HG03103 (cell line): ENCODE results near the gene ELFN1.

Experiments used
- ATAC-seq: cut with Tn5 transposase; IDR thresholded peaks from one replicate; pipeline ENCODE4 v1.9.1; 2021; ENCODE audit warnings: low read depth; ENCODE audit not compliant: unreplicated experiment

The ELFN1 gene

GRCh38 chr7:1669954-1670893 is at the start of gene ELFN1:
Gene ELFN1 (plus strand): TSS chr7:1670277. CDS start chr7:1744597, 74,320 bp downstream.
- ATAC-seq = no peak

GRCh38 chr7:1620835-1621234 is 49.2 kb upstream of the ELFN1 start:
- no peak for ATAC-seq

DNA sequence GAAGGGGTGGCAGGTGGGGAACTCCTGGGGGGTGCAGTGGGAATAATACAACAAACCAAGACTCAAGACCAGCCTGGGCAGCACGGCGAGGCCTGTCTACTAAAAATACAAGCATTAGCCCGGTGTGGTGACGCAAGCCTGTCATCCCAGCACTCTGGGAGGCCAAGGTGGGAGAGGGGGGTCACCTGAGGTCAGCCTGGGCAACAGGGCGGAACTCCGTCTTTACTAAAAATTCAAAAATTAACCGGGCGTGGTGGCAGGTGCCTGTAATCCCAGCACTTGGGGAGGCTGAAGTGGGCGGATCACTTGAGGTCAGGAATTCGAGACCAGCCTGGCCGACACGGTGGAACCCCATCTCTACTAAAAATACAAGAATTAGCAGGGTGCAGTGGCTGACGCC is 48.4 kb upstream of the ELFN1 start:
- ATAC-seq = no peak

DNA sequence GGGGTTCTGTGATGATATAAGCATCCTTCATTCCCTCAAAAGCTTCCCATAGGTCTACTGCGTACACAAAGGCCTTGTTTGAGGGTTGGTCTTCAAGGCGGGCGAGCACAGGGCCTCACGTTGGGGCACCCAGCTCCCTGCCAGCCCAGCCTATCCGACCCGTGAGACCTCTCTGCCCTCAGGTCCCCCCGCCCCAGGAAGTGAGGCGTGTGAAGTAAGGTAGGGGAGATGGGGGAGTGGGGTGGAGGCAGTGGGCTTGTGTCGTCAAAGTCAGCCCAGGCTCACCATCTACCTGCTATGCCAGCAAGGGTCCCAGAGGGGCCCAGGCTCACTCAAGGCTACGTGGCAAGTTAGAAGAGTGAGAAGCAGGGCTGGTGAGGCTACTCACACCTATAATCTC is 47.6 kb upstream of the ELFN1 start:
- no peak for ATAC-seq

DNA sequence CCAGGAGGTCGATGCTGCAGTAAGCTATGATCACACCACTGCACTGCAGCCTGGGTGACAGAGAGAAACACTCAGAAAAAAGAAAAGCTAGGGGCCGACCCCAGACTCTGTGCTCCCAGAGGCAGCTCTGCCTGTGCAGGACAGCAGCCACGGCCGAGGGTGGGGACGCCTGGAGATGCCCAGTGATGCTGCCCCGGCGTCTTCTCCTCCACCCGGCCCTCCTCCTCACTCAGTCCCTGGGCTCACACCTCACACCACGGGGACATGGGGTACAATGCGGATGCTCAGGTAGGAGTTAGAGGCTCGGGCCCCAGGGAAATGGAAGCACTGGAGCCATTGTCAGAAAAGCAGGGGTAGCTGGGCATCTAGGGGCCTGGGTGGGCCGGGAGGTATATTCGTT is 46.3 kb upstream of the ELFN1 start:
- no peak for ATAC-seq

DNA sequence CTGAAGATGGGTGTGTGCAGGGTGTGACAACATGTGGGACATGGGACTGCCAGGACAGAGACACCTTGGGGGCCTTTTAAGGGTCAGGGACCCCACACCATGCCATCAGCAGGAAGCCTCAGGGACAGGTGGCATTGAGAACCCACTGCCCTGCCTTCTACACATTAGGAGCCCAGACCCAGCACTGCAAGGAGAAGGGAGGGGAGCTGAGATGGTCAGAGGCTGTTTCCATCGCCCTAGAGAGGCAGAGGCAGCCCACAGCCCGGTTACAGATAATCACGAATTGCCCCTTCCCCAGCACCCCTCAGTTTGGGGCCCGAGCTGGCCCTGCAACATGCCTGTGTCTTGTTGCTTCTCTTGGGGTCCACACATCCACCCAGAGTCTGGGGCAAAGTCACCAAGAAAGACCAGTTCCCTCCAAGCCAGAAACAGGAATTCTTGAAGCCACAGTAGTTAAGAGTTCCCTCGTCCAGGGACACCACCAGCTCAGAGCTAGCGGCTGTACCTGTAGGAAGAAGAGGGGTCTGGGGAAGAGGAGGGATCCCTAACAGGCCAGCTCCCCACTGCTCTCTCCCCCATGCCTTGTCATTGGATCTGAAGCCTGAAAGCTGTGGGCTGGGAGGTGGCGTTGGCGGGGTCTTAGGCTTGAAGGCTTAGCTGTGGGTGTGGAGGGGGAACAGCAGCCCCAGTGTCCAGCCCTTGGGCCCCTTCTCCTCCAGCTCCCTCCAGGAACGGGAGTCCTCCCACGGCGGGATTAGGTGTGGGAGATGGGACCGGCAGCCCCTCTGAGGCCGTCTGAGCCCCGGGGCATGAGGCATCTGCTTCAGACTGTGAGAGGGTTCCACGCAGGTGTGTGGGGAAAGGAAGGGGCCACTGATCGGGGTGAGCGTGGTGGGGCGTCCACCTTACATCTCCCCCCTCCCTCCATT is 44.8 kb upstream of the ELFN1 start:
- ATAC-seq = no peak

GRCh38 chr7:1626769-1627168 is 43.3 kb upstream of the ELFN1 start:
- ATAC-seq = no peak

- ATAC-seq = no peak
These were observed 39.3 kb upstream of the ELFN1 start for GRCh38 chr7:1630700-1631336.

DNA sequence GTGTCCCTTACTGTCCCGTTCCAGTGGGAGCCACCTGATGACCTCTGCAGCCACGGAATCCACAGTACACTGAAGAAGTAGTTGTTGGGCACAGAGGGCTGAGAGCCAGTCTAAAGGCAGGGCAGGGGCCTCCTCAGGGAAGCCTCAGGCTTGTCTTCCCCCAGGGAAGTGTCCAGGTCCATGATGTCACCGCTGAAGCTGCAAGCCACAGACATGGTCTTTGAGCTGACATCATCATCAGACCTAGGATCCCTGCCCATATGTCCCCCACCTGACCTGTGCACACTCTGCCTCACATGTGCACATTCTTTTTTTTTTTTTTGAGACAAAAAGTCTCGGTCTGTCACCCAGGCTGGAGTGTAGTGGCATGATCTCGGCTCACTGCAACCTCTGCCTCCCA is 38.4 kb upstream of the ELFN1 start:
- ATAC-seq = no peak

DNA sequence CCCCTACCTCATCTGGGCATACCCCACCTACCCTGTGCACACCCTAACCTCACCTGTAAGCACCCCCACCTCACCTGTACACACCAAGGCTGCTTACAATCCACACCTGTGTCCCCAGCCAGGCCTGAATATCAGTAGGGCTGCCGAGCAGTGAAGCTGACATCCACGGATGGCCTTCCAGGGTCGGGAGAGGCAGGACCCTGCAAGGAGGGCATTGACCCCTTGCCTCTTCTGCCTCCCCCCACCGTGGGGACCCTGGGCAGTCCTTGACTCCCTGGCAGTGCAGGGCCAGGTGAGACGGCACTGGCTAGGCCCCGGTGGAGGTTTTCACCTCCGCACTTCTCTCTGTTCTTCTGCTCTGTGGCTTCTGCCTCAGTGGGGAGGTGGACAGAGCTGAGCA is 37.6 kb upstream of the ELFN1 start:
- no peak for ATAC-seq

DNA sequence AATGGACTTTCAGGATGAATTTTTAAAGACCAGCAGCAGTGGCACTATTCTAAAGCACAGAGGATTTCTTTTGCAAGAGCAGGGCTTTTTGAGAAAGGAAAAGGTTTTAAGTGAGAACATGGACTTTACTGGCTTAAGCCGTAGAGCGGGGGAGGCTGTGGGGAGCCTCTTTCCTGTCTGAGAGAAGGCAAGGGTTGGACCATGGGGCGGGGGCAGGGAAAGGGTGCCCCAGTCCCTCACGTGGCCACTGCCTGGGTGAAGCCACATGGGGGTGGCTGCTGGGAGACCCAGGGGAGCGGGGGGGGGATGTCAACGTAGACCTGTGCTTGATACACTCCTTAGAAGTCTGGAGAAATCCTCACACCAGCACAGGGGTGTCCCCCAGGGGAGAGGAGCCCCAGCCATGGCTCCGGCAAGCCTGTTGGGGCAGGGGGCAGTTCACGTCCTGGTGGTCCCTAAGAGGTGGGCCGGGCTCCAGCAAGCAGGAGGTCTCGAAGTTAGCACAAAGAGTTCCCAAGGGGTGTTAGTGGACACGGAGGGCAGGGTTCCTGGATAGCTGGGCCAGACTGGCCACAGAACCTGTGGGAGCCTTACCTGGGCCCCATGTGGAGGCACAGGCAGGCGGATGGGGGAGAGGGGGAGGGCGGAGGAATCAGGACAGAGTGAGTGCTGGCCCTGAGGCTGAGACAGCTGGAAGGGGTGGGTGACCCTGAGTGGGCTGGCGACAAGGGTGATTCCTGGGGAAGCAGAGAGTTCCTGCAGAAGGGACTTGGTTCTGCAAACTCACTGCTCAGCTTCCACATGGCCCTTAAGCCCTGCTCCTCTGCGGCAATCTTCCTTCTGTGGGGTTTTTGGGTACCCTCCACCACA is 36.9 kb upstream of the ELFN1 start:
- no peak for ATAC-seq

- no peak for ATAC-seq
These were observed 34.7 kb upstream of the ELFN1 start for GRCh38 chr7:1635401-1635800.

DNA sequence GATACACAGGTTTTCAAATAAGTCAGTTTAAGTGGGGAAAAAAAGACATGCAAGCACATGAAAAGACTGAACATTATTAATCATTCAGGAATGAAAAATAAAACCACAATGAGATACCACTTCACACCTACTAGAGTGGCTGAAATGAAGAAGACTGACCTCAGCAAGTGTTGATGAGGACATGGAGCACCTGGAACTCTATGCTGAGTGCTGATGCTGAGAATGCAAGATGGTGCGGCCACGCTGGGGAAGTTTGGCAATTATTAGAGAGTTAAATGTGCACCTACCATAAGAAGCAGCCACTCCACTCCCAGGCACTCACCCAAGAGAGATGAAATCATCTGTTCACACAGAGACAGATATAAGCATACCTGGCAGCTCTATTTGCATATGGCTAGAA is 32.9 kb upstream of the ELFN1 start:
- no peak for ATAC-seq

DNA sequence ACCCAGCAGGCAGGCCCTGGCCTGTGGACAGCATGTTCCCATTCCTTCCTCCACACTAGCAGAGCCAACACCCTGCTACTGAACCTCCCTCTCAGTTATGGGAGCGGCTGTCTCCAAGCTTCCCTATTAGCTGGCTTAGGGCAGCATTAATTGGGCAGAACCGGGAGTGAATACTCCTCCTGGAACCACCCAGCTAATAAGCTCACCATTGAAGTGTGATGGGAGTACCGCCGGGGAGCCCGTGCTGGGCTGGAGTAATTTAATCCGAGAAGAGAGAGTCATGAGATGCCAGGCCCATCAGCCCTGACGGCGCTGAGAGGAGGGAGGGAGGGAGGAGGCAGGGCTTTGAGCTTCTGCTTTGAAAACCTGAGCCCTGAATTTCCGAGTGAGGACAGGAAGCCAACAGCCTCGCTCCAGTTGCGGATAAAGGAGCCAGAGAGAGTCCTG is 31.8 kb upstream of the ELFN1 start:
- no peak for ATAC-seq

GRCh38 chr7:1639071-1639470 is 31.0 kb upstream of the ELFN1 start:
- ATAC-seq = no peak

DNA sequence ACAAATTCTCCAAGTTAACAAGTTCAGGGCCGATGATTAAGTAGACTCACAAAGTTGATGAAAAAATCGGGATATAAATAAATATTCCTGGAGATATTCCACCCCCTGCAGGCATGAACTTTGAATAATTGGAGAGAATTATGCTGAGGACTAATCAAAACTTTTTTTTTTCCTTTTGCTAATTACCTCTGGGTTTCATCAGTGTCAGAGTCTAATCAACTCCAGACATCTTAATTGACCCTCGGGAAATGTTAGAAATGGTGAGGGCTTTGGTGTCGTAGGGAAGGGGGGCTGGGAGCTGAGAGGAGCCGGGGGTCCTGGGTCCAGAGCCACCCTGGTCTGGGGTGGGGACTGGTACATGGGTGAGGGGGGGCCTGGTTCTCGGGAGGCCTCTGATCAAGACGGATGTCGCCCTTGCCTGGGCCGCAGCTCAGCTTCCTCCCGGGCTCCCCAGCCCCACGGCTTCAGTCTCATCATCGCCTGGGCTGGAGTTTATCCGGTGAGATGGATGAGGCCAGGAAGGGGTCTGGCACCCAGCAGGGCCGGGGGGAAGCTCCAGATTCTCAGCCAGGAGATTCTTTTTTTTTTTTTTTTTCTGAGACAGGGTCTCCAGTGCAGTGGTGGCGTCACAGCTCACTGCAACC is 30.4 kb upstream of the ELFN1 start:
- no peak for ATAC-seq

DNA sequence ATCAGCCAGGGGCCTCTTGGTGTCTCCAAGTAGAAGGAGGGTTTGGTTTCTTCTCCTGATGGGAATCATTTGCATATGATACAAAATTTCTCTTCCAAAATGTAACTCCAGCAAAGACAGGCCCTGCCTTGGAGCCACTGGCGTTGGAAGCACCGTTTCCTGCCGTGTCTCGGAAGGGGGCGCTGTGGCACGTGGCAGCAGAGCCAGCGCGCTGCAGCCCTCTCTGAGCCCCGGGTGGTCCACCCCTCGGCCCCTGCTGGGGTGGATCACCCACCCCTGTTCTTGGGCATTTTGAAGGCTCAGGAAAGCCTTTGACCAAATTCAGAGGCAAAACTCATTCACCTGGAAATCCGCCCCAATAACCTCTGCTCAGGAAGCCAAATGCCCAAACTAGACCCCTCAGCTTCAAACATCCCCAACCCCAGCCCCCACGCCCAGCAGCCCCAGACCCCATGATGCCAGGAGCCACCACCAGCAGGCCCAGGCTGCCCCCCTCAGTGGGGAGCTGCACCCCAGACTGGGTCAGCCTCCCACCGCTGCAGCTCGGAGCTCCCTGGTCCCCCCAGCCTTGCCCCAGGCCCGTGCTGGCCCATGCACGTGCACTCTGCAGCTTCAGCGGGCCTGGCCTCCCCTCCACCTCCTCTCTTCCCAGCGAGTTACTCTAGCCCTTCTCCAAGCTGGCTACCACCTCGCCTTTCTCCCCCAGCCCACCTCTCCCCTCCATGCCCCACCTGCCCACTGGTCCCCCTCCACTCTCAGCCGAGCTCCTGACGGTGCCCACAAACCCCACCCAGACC is 29.5 kb upstream of the ELFN1 start:
- no peak for ATAC-seq

DNA sequence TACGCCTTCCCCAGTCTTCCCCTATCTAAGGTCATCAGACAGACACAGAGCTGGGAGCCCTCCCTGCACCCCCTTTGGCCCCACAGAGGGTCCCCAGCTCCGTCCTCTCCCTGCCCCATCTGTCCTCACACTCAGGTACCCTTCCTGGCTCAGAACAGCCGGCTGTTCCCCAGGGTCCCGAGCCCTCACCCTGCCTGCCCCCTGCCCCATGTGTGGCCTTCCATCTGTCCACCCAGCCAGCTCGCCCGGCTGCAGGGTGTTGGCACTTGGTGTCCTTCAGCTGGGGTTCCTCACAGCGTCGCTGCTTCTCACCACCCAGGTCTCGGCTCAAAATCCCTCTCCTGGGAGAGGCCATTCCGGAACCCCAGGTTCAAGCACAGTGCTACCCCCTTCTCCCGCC is 28.9 kb upstream of the ELFN1 start:
- no peak for ATAC-seq
